ENCODE results near the gene RARG.

Gene RARG

GRCh38 chr12:53231921-53232645 is at the start of gene RARG:
Gene RARG (minus strand): TSS chr12:53232209. CDS start chr12:53227545, 4,664 bp downstream.
- peak; percentile 75 for DNase-seq

GRCh38 chr12:53279888-53280498 is 48.0 kb upstream of the RARG start:
- no peak for DNase-seq

GRCh38 chr12:53279283-53279869 is 47.4 kb upstream of the RARG start:
- DNase-seq: no peak

GRCh38 chr12:53277981-53278380 is 46.0 kb upstream of the RARG start:
- no peak for DNase-seq

GRCh38 chr12:53276511-53276910 is 44.5 kb upstream of the RARG start:
- no peak for DNase-seq

- no peak for DNase-seq
Observed at GRCh38 chr12:53274445-53274844, 42.4 kb upstream of the RARG start.

GRCh38 chr12:53268630-53269562 is 36.9 kb upstream of the RARG start:
- DNase-seq: no peak

GRCh38 chr12:53267999-53268629 is 36.1 kb upstream of the RARG start, which contains the start of gene ESPL1:
Gene ESPL1 (plus strand): TSS chr12:53268299. CDS start chr12:53268767, 468 bp downstream.
- DNase-seq: peak; percentile 85

GRCh38 chr12:53267306-53267998 is 35.4 kb upstream of the RARG start:
- DNase-seq: peak; percentile 24

GRCh38 chr12:53265783-53266182 is 33.8 kb upstream of the RARG start:
- DNase-seq: no peak

- no peak for DNase-seq
Observed at GRCh38 chr12:53259891-53260290, 27.9 kb upstream of the RARG start.

GRCh38 chr12:53258541-53259539 is 26.8 kb upstream of the RARG start:
- DNase-seq: no peak

GRCh38 chr12:53255996-53256395 is 24.0 kb upstream of the RARG start:
- DNase-seq: no peak

- no peak for DNase-seq
Observed at GRCh38 chr12:53254816-53255545, 23.0 kb upstream of the RARG start.

- DNase-seq: no peak
Observed at GRCh38 chr12:53253298-53253697, 21.3 kb upstream of the RARG start.

GRCh38 chr12:53252349-53252916 is 20.4 kb upstream of the RARG start:
- no peak for DNase-seq

GRCh38 chr12:53251477-53252348 is 19.7 kb upstream of the RARG start:
- peak; percentile 70 for DNase-seq

- no peak for DNase-seq
Observed at GRCh38 chr12:53245286-53245685, 13.3 kb upstream of the RARG start.

All from activated CD8-positive, alpha-beta memory T cell treated with anti-CD3 and anti-CD28 coated beads, Interleukin-2, amount 50 U/mL, for 4 hours (primary cell).